CD14-positive monocyte (primary cell): ENCODE results near the gene DKKL1. TPM values are rescaled to one million over a fixed set of nuclear protein-coding genes. Genes with fewer than 3 reads are reported as not detected.

Source experiments
- DNase-seq, 3 donors: peaks; one replicate each; pipeline ENCODE4 v3.0.0-alpha.2; 2011 to 2022
- H2AFZ ChIP-seq: 2 replicates; pipeline ENCODE4 v1.6.0; 2012; ENCODE audit warnings: mild to moderate bottlenecking, low read depth, low read length, inconsistent platforms; ENCODE audit not compliant: insufficient read depth, poor library complexity, severe bottlenecking
- H3K27ac ChIP-seq, 2 donors: 1 replicate in 1 of 2; 2 replicates in 1 of 2; pipeline ENCODE4 v1.5.1; 2012 to 2013; ENCODE audit warnings: low read length in 2 of 2, control low read depth in 1 of 2, inconsistent platforms in 1 of 2, low read depth in 1 of 2, mild to moderate bottlenecking in 1 of 2
- H3K27me3 ChIP-seq, 2 donors: one replicate each; pipeline versions ENCODE4 v1.6.0 to v1.6.1; 2011 to 2013; ENCODE audit warnings: low read length in 2 of 2; ENCODE audit not compliant: control insufficient read depth in 2 of 2, insufficient read depth in 2 of 2
- H3K36me3 ChIP-seq, 2 donors: replicated peaks in 1 of 2; 1 replicate in 1 of 2; 2 replicates in 1 of 2; pipeline versions ENCODE4 v1.5.1 to v1.6.1; 2012 to 2013; ENCODE audit warnings: low read length in 2 of 2, control low read depth in 1 of 2, inconsistent platforms in 1 of 2, mild to moderate bottlenecking in 1 of 2; ENCODE audit not compliant: insufficient read depth in 2 of 2, control insufficient read depth in 1 of 2
- H3K4me1 ChIP-seq, 2 donors: 1 replicate in 1 of 2; 2 replicates in 1 of 2; pipeline versions ENCODE4 v1.5.1 to v1.6.1; 2012 to 2013; ENCODE audit warnings: low read length in 2 of 2, control low read depth in 1 of 2, inconsistent platforms in 1 of 2, mild to moderate bottlenecking in 1 of 2, moderate library complexity in 1 of 2; ENCODE audit not compliant: insufficient read depth in 2 of 2, control insufficient read depth in 1 of 2
- H3K4me2 ChIP-seq: replicated peaks from 2 replicates; pipeline ENCODE3; 2012; ENCODE audit warnings: low read length, moderate library complexity, mild to moderate bottlenecking; ENCODE audit not compliant: poor library complexity, severe bottlenecking; ENCODE audit errors: extremely low read depth
- H3K4me3 ChIP-seq, 3 experiments: fragments of 200-600 bp in 1 of 3; sonication (generic) in 1 of 3; replicated peaks in 1 of 3; 1 replicate in 2 of 3; 2 replicates in 1 of 3; pipeline ENCODE4 v1.5.1; 2011 to 2013; ENCODE audit warnings: low read length in 3 of 3, mild to moderate bottlenecking in 3 of 3, control low read depth in 2 of 3, low read depth in 2 of 3, inconsistent platforms in 1 of 3, moderate library complexity in 1 of 3
- H3K79me2 ChIP-seq: 2 replicates; pipeline ENCODE4 v1.6.0; 2012; ENCODE audit warnings: mild to moderate bottlenecking, control low read depth, inconsistent platforms, low read length, moderate library complexity; ENCODE audit not compliant: insufficient read depth
- H3K9ac ChIP-seq: 2 replicates; pipeline ENCODE4 v1.6.0; 2017; ENCODE audit warnings: low read length, mild to moderate bottlenecking; ENCODE audit not compliant: insufficient read depth, poor library complexity, severe bottlenecking
- H3K9me3 ChIP-seq, 2 donors: replicated peaks in 1 of 2; 1 replicate in 1 of 2; 2 replicates in 1 of 2; pipeline versions ENCODE4 v1.5.1 to v1.6.1; 2012 to 2013; ENCODE audit warnings: low read length in 2 of 2, control low read depth in 1 of 2; ENCODE audit not compliant: control insufficient read depth in 1 of 2, insufficient read depth in 1 of 2
- H4K20me1 ChIP-seq: 2 replicates; pipeline ENCODE4 v1.6.0; 2012; ENCODE audit warnings: mild to moderate bottlenecking, low read length, control low read depth, moderate library complexity; ENCODE audit not compliant: insufficient read depth
- H3K27ac Mint-ChIP-seq, 7 donors: one replicate each; pipeline ENCODE4 v1.8.0; 2020; ENCODE audit warnings: mild to moderate bottlenecking in 7 of 7, mixed read lengths in 7 of 7, moderate library complexity in 6 of 7, inconsistent platforms in 2 of 7
- H3K27me3 Mint-ChIP-seq, 3 donors: one replicate each; pipeline ENCODE4 v1.8.0; 2021 to 2022; ENCODE audit warnings: low read depth in 3 of 3, mild to moderate bottlenecking in 3 of 3, mixed read lengths in 3 of 3, moderate library complexity in 3 of 3, inconsistent platforms in 1 of 3
- H3K36me3 Mint-ChIP-seq, 2 donors: one replicate each; pipeline ENCODE4 v1.8.0; 2020; ENCODE audit warnings: mixed read lengths in 2 of 2, inconsistent platforms in 1 of 2, mild to moderate bottlenecking in 1 of 2
- H3K4me1 Mint-ChIP-seq: one replicate; pipeline ENCODE4 v1.8.0; 2020; ENCODE audit warnings: mild to moderate bottlenecking, mixed read lengths
- H3K4me3 Mint-ChIP-seq, 2 donors: one replicate each; pipeline ENCODE4 v1.8.0; 2020; ENCODE audit warnings: mild to moderate bottlenecking in 2 of 2, mixed read lengths in 2 of 2, moderate library complexity in 1 of 2
- H3K9me3 Mint-ChIP-seq, 7 donors: one replicate each; pipeline ENCODE4 v1.8.0; 2020 to 2022; ENCODE audit warnings: mixed read lengths in 7 of 7, mild to moderate bottlenecking in 6 of 7, moderate library complexity in 6 of 7, inconsistent platforms in 2 of 7
- WGBS: methylation state at CpG from one replicate; pipeline ENCODE4 v1.1.5; 2013; ENCODE audit warnings: missing lambda C conversion rate; ENCODE audit not compliant: insufficient coverage; 5-methylcytosine and 5-hydroxymethylcytosine counted together
- intact Hi-C, 2 donors: fragments of 100-400 bp; cut with micrococcal nuclease; formaldehyde crosslinking; loops; one replicate each; pipeline versions ENCODE4 v1.15.0 to v1.15.1; 2023
- polyA plus RNA-seq, 3 donors: library from polyadenylated mRNA; depleted of rRNA in 1 of 3; unstranded in 2 of 3; stranded (reverse) in 1 of 3; fragments of 300-500 nt in 2 of 3; fragments of >200 nt in 1 of 3; fragmentation: Illumina TruSeq in 2 of 3; gene quantifications; 1 replicate in 2 of 3; 2 replicates in 1 of 3; pipeline ENCODE4 v1.2.3, GENCODE V29; 2012 to 2021
- TF ChIP-seq, protein P1 (sequence below): fragments of 200-600 bp; IDR thresholded peaks from one replicate; pipeline ENCODE4 v1.8.0; 2022; ENCODE audit warnings: antibody characterized with exemption, mild to moderate bottlenecking

Gene DKKL1
- polyA plus RNA-seq, 3 donors, result not detected

- no peak overlapping the region for H3K27ac ChIP-seq
- peaks cover 42% of the 10 kb centered on the region for H3K4me1 Mint-ChIP-seq
- H3K27me3 ChIP-seq, result peaks cover 77 to 97% of the 10 kb centered on the region in 2 donors
- H3K4me3 Mint-ChIP-seq, result peak overlapping the region in 1 of 2 donors; percentile 85
- H3K9ac ChIP-seq, result no peak overlapping the region
- H3K36me3 Mint-ChIP-seq, result peaks cover 0 to 29% of the 10 kb centered on the region in 2 donors
- 8% methylated on average over 3 of the region's 3 CpGs for WGBS
- H2AFZ ChIP-seq, result no peak overlapping the region
- H4K20me1 ChIP-seq, result no peaks in the 10 kb centered on the region
- intact Hi-C loops, result loop anchor here in 1 of 2 donors (10.0 kb wide), 1 partner anchor 49 kb away; no protein-coding TSS in a partner anchor
- no peaks in the 10 kb centered on the region for H3K36me3 ChIP-seq
- TF ChIP-seq, protein P1, sequence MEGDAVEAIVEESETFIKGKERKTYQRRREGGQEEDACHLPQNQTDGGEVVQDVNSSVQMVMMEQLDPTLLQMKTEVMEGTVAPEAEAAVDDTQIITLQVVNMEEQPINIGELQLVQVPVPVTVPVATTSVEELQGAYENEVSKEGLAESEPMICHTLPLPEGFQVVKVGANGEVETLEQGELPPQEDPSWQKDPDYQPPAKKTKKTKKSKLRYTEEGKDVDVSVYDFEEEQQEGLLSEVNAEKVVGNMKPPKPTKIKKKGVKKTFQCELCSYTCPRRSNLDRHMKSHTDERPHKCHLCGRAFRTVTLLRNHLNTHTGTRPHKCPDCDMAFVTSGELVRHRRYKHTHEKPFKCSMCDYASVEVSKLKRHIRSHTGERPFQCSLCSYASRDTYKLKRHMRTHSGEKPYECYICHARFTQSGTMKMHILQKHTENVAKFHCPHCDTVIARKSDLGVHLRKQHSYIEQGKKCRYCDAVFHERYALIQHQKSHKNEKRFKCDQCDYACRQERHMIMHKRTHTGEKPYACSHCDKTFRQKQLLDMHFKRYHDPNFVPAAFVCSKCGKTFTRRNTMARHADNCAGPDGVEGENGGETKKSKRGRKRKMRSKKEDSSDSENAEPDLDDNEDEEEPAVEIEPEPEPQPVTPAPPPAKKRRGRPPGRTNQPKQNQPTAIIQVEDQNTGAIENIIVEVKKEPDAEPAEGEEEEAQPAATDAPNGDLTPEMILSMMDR, result no peak
- H3K79me2 ChIP-seq, result no peaks in the 10 kb centered on the region
- peaks cover 0 to 38% (median 19%) of the 10 kb centered on the region in 7 donors for H3K9me3 Mint-ChIP-seq
- H3K27me3 Mint-ChIP-seq, result peaks cover 93 to 100% (median 95%) of the 10 kb centered on the region in 3 donors
- peaks cover 13 to 27% of the 10 kb centered on the region in 2 donors for H3K4me1 ChIP-seq
- H3K4me2 ChIP-seq, result no peak overlapping the region
- no peak for DNase-seq
- H3K4me3 ChIP-seq, result no peak overlapping the region
- H3K27ac Mint-ChIP-seq, result no peak overlapping the region
- H3K9me3 ChIP-seq, result peaks cover 0 to 48% of the 10 kb centered on the region in 2 donors
These were observed 60.3 kb downstream of the DKKL1 start for GRCh38 chr19:49423985-49424303.

Other genes with a start within 250 kb of the DKKL1 start
- 1 to 10 TPM; 4.1 to 9.2 (median 4.2) TPM for gene LIN7B, start 249.5 kb upstream of the DKKL1 start, polyA plus RNA-seq
- under 1 TPM; 0.60 to 0.76 (median 0.66) TPM for gene C19orf73, start 244.7 kb upstream of the DKKL1 start, polyA plus RNA-seq
- under 1 TPM in 1 of 3 donors, not detected in 2; 0.43 TPM for gene PPFIA3, start 244.3 kb upstream of the DKKL1 start, polyA plus RNA-seq
- gene HRC, start 208.5 kb upstream of the DKKL1 start, polyA plus RNA-seq, result not detected
- gene TRPM4, start 206.1 kb upstream of the DKKL1 start, polyA plus RNA-seq, result 1 to 10 TPM; 6.0 to 6.9 (median 6.6) TPM
- gene SLC6A16, start 38.7 kb upstream of the DKKL1 start, polyA plus RNA-seq, result 1 to 10 TPM in 1 of 3 donors, under 1 TPM in 2; 0.21 to 1.5 (median 0.55) TPM
- gene CD37, start 28.5 kb upstream of the DKKL1 start, polyA plus RNA-seq, result 100 to 1,000 TPM; 147 to 380 (median 194) TPM
- not detected for gene TEAD2, start 1.5 kb upstream of the DKKL1 start, polyA plus RNA-seq
- not detected for gene KASH5, start 24.4 kb downstream of the DKKL1 start, polyA plus RNA-seq
- not detected for gene PTH2, start 59.6 kb downstream of the DKKL1 start, polyA plus RNA-seq
- not detected for gene GFY, start 61.5 kb downstream of the DKKL1 start, polyA plus RNA-seq
- under 1 TPM in 2 of 3 donors, not detected in 1; 0.04 to 0.09 TPM for gene SLC17A7, start 77.7 kb downstream of the DKKL1 start, polyA plus RNA-seq
- 100 to 1,000 TPM in 1 of 3 donors, 10 to 100 TPM in 2; 62.3 to 102 (median 83.9) TPM for gene PIH1D1, start 87.9 kb downstream of the DKKL1 start, polyA plus RNA-seq
- gene ALDH16A1, start 89.3 kb downstream of the DKKL1 start, polyA plus RNA-seq, result 10 to 100 TPM; 30.8 to 39.5 (median 31.2) TPM
- gene FLT3LG, start 110.3 kb downstream of the DKKL1 start, polyA plus RNA-seq, result 10 to 100 TPM in 1 of 3 donors, 1 to 10 TPM in 2; 5.0 to 13.8 (median 6.9) TPM
- 1,000 to 10,000 TPM in 1 of 3 donors, 100 to 1,000 TPM in 2; 655 to 1,621 (median 663) TPM for gene RPL13A, start 123.7 kb downstream of the DKKL1 start, polyA plus RNA-seq
- 1,000 to 10,000 TPM; 1,103 to 4,925 (median 1,481) TPM for gene RPS11, start 132.6 kb downstream of the DKKL1 start, polyA plus RNA-seq
- 100 to 1,000 TPM; 720 to 930 (median 724) TPM for gene FCGRT, start 148.8 kb downstream of the DKKL1 start, polyA plus RNA-seq
- gene RCN3, start 164.1 kb downstream of the DKKL1 start, polyA plus RNA-seq, result 10 to 100 TPM in 1 of 3 donors, not detected in 2; 50.2 TPM
- gene NOSIP, start 216.7 kb downstream of the DKKL1 start, polyA plus RNA-seq, result 100 to 1,000 TPM in 1 of 3 donors, 10 to 100 TPM in 2; 63.4 to 120 (median 96.4) TPM
- gene PRRG2, start 217.4 kb downstream of the DKKL1 start, polyA plus RNA-seq, result under 1 TPM in 1 of 3 donors, not detected in 2; 0.49 TPM
- gene PRR12, start 227.3 kb downstream of the DKKL1 start, polyA plus RNA-seq, result 1 to 10 TPM in 1 of 3 donors, under 1 TPM in 2; 0.04 to 3.3 (median 0.11) TPM